ENCODE results near the gene RADIL. TPM values are rescaled to one million over a fixed set of nuclear protein-coding genes. Genes with fewer than 3 reads are reported as not detected.

Gene RADIL
- total RNA-seq, 1 experiment from 2014 or later: not detected

DNA sequence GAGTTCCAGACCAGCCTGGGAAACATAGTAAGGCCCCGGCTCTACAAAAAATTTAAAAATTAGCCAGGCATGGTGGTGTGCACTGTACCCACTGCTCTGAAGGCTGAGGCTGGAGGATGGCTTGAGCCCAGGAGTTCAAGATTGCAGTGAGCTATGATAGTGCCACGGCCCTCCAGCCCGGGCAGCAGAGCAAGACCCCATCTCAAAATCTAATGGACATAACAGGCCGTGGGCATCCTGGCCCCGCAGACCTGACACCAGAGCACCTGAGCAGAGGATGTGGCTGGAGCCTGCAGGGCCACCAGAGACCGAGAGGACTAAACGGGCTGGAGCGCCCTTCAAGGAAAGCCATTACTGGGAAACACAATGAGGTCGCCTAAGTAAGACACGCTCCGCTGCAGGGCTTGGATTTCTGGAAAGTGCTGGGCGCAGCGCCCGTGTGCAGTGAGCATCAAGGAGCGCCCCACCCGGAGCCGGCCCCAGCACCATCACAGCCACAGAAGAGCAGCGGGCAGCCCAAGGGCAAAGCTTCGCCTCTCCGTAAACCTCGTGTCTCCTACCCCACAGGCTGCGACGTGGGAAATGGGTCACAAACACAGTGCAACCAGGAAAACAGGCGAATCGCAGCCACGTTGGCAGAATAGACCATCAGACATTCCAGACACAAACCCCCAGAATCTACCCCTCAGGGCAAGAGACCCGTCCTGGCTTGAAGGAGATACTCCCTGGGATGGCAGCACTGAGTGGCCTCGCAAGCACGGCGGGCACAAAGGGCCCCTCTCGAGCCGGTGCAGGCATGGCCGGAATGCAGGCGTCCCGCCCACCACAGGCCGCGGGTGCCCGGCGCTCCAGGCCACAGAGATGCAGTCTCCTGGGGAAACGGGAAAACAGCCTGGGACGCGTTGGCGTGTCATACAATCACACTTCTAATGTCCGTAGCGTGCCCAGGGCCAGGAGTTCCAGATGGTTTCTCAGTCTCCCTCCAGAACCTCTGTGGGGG, 4.9 kb downstream of the RADIL start:
- CTCF ChIA-PET: no interaction called here
- Mint-ChIP-seq H3K4me3 (ENCODE audit: unreplicated experiment) (no peak overlapping the region), H3K9me3 (ENCODE audit: unreplicated experiment) (no peaks in the 10 kb centered on the region), H3K27ac (ENCODE audit: low read depth, unreplicated experiment) (no peak overlapping the region), H3K4me1 (ENCODE audit: insufficient read depth, unreplicated experiment) (no peaks in the 10 kb centered on the region), H3K36me3 (ENCODE audit: insufficient read depth, unreplicated experiment) (peaks cover 7% of the 10 kb centered on the region), H3K27me3 (ENCODE audit: insufficient read depth, unreplicated experiment) (peaks cover 13% of the 10 kb centered on the region)
- DNase-seq (ENCODE audit: unreplicated experiment): no peak
- TF ChIP-seq, protein P1, sequence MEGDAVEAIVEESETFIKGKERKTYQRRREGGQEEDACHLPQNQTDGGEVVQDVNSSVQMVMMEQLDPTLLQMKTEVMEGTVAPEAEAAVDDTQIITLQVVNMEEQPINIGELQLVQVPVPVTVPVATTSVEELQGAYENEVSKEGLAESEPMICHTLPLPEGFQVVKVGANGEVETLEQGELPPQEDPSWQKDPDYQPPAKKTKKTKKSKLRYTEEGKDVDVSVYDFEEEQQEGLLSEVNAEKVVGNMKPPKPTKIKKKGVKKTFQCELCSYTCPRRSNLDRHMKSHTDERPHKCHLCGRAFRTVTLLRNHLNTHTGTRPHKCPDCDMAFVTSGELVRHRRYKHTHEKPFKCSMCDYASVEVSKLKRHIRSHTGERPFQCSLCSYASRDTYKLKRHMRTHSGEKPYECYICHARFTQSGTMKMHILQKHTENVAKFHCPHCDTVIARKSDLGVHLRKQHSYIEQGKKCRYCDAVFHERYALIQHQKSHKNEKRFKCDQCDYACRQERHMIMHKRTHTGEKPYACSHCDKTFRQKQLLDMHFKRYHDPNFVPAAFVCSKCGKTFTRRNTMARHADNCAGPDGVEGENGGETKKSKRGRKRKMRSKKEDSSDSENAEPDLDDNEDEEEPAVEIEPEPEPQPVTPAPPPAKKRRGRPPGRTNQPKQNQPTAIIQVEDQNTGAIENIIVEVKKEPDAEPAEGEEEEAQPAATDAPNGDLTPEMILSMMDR (IDR thresholded peaks at IDR 0.05; ENCODE audit: unreplicated experiment): no peak
- intact Hi-C loops (cut with micrococcal nuclease): no loop called here
- POLR2A ChIA-PET: no interaction called here
- no TSS peak for BruUV-seq (replicated peaks)

DNA sequence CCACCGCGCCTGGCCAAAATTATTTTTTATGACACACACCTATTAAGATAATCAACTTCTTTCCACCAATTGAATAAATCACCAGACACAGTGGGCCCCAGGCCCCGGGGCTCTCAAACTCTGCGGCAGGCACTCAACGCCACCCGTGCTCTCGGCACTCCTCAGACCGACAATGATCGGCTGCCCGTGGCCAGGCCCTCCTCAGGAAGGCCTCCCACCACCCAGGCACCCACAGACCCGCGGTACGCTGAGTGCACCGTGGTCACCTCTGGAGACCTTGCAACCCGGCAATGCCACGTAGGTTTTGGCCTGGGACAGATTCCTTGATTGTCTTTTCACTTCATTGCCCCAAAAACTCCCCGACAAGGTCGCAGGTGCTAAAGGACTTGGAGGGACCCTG, 6.9 kb downstream of the RADIL start:
- H3K27ac Mint-ChIP-seq (ENCODE audit: low read depth, unreplicated experiment): no peak overlapping the region
- no peak overlapping the region for H3K4me3 Mint-ChIP-seq (ENCODE audit: unreplicated experiment)
- POLR2A ChIA-PET: no interaction called here
- CTCF ChIA-PET: no interaction called here
- DNase-seq (ENCODE audit: unreplicated experiment): no peak
- H3K36me3 Mint-ChIP-seq (ENCODE audit: insufficient read depth, unreplicated experiment): peaks cover 7% of the 10 kb centered on the region
- no peaks in the 10 kb centered on the region for H3K4me1 Mint-ChIP-seq (ENCODE audit: insufficient read depth, unreplicated experiment)
- TF ChIP-seq, protein P1 (IDR thresholded peaks at IDR 0.05; ENCODE audit: unreplicated experiment): no peak
- BruUV-seq (replicated peaks): no TSS peak
- intact Hi-C loops (cut with micrococcal nuclease): no loop called here
- H3K27me3 Mint-ChIP-seq (ENCODE audit: insufficient read depth, unreplicated experiment): no peaks in the 10 kb centered on the region
- H3K9me3 Mint-ChIP-seq (ENCODE audit: unreplicated experiment): no peaks in the 10 kb centered on the region

DNA sequence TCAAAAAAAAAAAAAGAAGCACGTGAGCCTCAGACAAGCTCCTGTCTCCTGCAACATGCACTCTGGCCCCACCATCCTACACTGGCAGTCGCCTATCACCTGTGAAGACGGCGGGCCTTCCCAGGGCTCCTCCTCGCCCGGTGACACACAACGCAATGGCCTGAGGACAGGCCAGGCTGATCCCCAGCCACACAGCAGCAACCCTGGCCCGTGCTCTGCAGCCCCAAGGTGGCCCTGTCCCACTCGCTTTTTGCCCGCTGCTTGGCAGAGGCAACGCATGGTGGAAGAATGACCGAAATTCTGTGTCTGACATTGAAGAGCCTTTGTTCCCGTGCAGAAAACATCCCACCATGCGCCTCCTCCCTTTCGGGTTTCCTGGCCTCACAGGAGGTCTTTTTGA, 8.1 kb downstream of the RADIL start:
- Mint-ChIP-seq H3K4me3 (ENCODE audit: unreplicated experiment) (no peak overlapping the region), H3K9me3 (ENCODE audit: unreplicated experiment) (no peaks in the 10 kb centered on the region), H3K4me1 (ENCODE audit: insufficient read depth, unreplicated experiment) (no peaks in the 10 kb centered on the region), H3K27ac (ENCODE audit: low read depth, unreplicated experiment) (no peak overlapping the region), H3K36me3 (ENCODE audit: insufficient read depth, unreplicated experiment) (peaks cover 7% of the 10 kb centered on the region), H3K27me3 (ENCODE audit: insufficient read depth, unreplicated experiment) (no peaks in the 10 kb centered on the region)
- no peak for DNase-seq (ENCODE audit: unreplicated experiment)
- TF ChIP-seq, protein P1 (IDR thresholded peaks at IDR 0.05; ENCODE audit: unreplicated experiment): no peak
- ChIA-PET POLR2A (no interaction called here), CTCF (no interaction called here)
- intact Hi-C loops (cut with micrococcal nuclease): no loop called here
- no TSS peak for BruUV-seq (replicated peaks)

GRCh38 chr7:4873071-4873944, 10.2 kb downstream of the RADIL start:
- DNase-seq (ENCODE audit: unreplicated experiment): no peak
- TF ChIP-seq, protein P1 (IDR thresholded peaks at IDR 0.05; ENCODE audit: unreplicated experiment): no peak
- Mint-ChIP-seq H3K27ac (ENCODE audit: low read depth, unreplicated experiment) (no peak overlapping the region), H3K4me1 (ENCODE audit: insufficient read depth, unreplicated experiment) (no peaks in the 10 kb centered on the region), H3K27me3 (ENCODE audit: insufficient read depth, unreplicated experiment) (no peaks in the 10 kb centered on the region), H3K9me3 (ENCODE audit: unreplicated experiment) (no peaks in the 10 kb centered on the region), H3K36me3 (ENCODE audit: insufficient read depth, unreplicated experiment) (peaks cover 7% of the 10 kb centered on the region), H3K4me3 (ENCODE audit: unreplicated experiment) (no peak overlapping the region)
- no TSS peak for BruUV-seq (replicated peaks)
- ChIA-PET POLR2A (interaction anchor here (0.6 kb wide), 1 partner anchor 1216 kb away, joined by 4 read pairs; no protein-coding TSS in a partner anchor), CTCF (no interaction called here)
- intact Hi-C loops (cut with micrococcal nuclease): no loop called here

Data from MCF 10A (cell line).